Renal cortical epithelial cell (primary cell): ENCODE results near the gene PRMT7. TPM values are rescaled to one million over a fixed set of nuclear protein-coding genes. Genes with fewer than 3 reads are reported as not detected.

Source experiments
- DNase-seq: peaks from one replicate; pipeline ENCODE4 v3.0.0-alpha.2; 2011; ENCODE audit warnings: low read depth
- total RNA-seq: library from RNA; depleted of rRNA; stranded (reverse); fragments of >200 nt; gene quantifications from 2 replicates; pipeline ENCODE4 v1.2.3, GENCODE V29; 2014

Gene PRMT7
- total RNA-seq, 1 donor from 2014 or later: 49.2 TPM

- no peak for DNase-seq
These were observed 64.3 kb downstream of the PRMT7 start for GRCh38 chr16:68374961-68375660.

GRCh38 chr16:68375801-68376536, 65.2 kb downstream of the PRMT7 start:
- no peak for DNase-seq

- DNase-seq: no peak
These were observed 65.8 kb downstream of the PRMT7 start for GRCh38 chr16:68376590-68376989.

GRCh38 chr16:68377221-68377620, 66.4 kb downstream of the PRMT7 start:
- DNase-seq: no peak

GRCh38 chr16:68377667-68378393, 67.0 kb downstream of the PRMT7 start:
- no peak for DNase-seq

GRCh38 chr16:68378436-68379415, 67.9 kb downstream of the PRMT7 start:
- DNase-seq: no peak

GRCh38 chr16:68379472-68380347, 68.9 kb downstream of the PRMT7 start:
- no peak for DNase-seq

- no peak for DNase-seq
These were observed 69.5 kb downstream of the PRMT7 start for GRCh38 chr16:68380348-68380670.

- no peak for DNase-seq
These were observed 70.0 kb downstream of the PRMT7 start for GRCh38 chr16:68380676-68381362.

GRCh38 chr16:68381363-68381724, 70.5 kb downstream of the PRMT7 start:
- DNase-seq: no peak

GRCh38 chr16:68382296-68382718, 71.5 kb downstream of the PRMT7 start:
- no peak for DNase-seq

- DNase-seq: no peak
These were observed 73.0 kb downstream of the PRMT7 start for GRCh38 chr16:68383858-68384257.

- no peak for DNase-seq
These were observed 73.7 kb downstream of the PRMT7 start for GRCh38 chr16:68384288-68385161.

- DNase-seq: no peak
These were observed 74.6 kb downstream of the PRMT7 start for GRCh38 chr16:68385371-68385770.

- DNase-seq: no peak
These were observed 75.8 kb downstream of the PRMT7 start for GRCh38 chr16:68386628-68387027.

GRCh38 chr16:68387301-68387700, 76.5 kb downstream of the PRMT7 start:
- no peak for DNase-seq

GRCh38 chr16:68388124-68388523, 77.3 kb downstream of the PRMT7 start:
- no peak for DNase-seq

- DNase-seq: no peak
These were observed 78.2 kb downstream of the PRMT7 start for GRCh38 chr16:68389006-68389405.

- no peak for DNase-seq
These were observed 79.0 kb downstream of the PRMT7 start for GRCh38 chr16:68389750-68390371.
